Activated CD4-positive, alpha-beta T cell treated with anti-CD3 and anti-CD28 coated beads, Interleukin-2, amount 50 U/mL, for 24 hours (primary cell): ENCODE data around the gene CCDC148.
"Not testable (repeated sequence)": the region's sequence is repeated elsewhere in the genome, so short reads cannot be mapped to it uniquely, and the experiment has no call there.

ENCODE experiments used
- DNase-seq, 2 donors: peaks; one replicate each; pipeline ENCODE4 v3.0.0-alpha.2; 2020; ENCODE audit warnings: low read depth in 1 of 2, low spot score in 1 of 2

CCDC148 gene

GRCh38 chr2:158297606-158298005 is 158.9 kb downstream of the CCDC148 start:
- no peak for DNase-seq

GRCh38 chr2:158297120-158297519 is 159.4 kb downstream of the CCDC148 start:
- DNase-seq = no peak

GRCh38 chr2:158293722-158294121 is 162.8 kb downstream of the CCDC148 start:
- no peak for DNase-seq

- no peak for DNase-seq
These were observed 164.9 kb downstream of the CCDC148 start for GRCh38 chr2:158291544-158292180.

GRCh38 chr2:158290225-158290624 is 166.3 kb downstream of the CCDC148 start:
- no peak for DNase-seq

GRCh38 chr2:158276619-158277471 is 179.7 kb downstream of the CCDC148 start:
- no peak for DNase-seq

GRCh38 chr2:158273791-158274190 is 182.8 kb downstream of the CCDC148 start:
- DNase-seq = no peak

GRCh38 chr2:158270536-158270935 is 186.0 kb downstream of the CCDC148 start:
- DNase-seq = no peak

- no peak for DNase-seq
These were observed 187.4 kb downstream of the CCDC148 start for GRCh38 chr2:158269143-158269542.

- DNase-seq = no peak
These were observed 190.4 kb downstream of the CCDC148 start for GRCh38 chr2:158266111-158266510.

GRCh38 chr2:158255257-158255656 is 201.3 kb downstream of the CCDC148 start:
- DNase-seq = no peak

- no peak for DNase-seq
These were observed 203.4 kb downstream of the CCDC148 start for GRCh38 chr2:158253170-158253569.

- DNase-seq = no peak
These were observed 205.2 kb downstream of the CCDC148 start for GRCh38 chr2:158251356-158251755.

- no peak for DNase-seq
These were observed 213.2 kb downstream of the CCDC148 start for GRCh38 chr2:158243392-158243791.

- DNase-seq = no peak
These were observed 214.3 kb downstream of the CCDC148 start for GRCh38 chr2:158242280-158242679.

- no peak for DNase-seq
These were observed 215.6 kb downstream of the CCDC148 start for GRCh38 chr2:158240975-158241374.

GRCh38 chr2:158239271-158239670 is 217.3 kb downstream of the CCDC148 start:
- DNase-seq = no peak

GRCh38 chr2:158234497-158234896 is 222.1 kb downstream of the CCDC148 start:
- no peak for DNase-seq

- DNase-seq = no peak
These were observed 224.1 kb downstream of the CCDC148 start for GRCh38 chr2:158232476-158232875.

GRCh38 chr2:158228943-158229508 is 227.5 kb downstream of the CCDC148 start:
- DNase-seq = no peak

- DNase-seq = not testable (repeated sequence)
These were observed 233.5 kb downstream of the CCDC148 start for GRCh38 chr2:158223066-158223465.
